DND-41 (cell line): Measurements from ENCODE around the gene TULP4.

ENCODE experiments used
- CTCF ChIP-seq: IDR thresholded peaks from 2 replicates; pipeline ENCODE4 v1.5.1; 2012; ENCODE audit warnings: borderline replicate concordance, low read length, moderate library complexity, mild to moderate bottlenecking; ENCODE audit not compliant: poor library complexity, severe bottlenecking; ENCODE audit errors: extremely low read depth
- EZH2 ChIP-seq: IDR thresholded peaks from 3 replicates; pipeline ENCODE4 v1.6.1; 2012; ENCODE audit warnings: borderline replicate concordance, low read depth, mild to moderate bottlenecking, moderate library complexity, low read length, inconsistent platforms; ENCODE audit not compliant: severe bottlenecking

- no peak for TF ChIP-seq CTCF
- TF ChIP-seq EZH2: no peak
Measured at GRCh38 chr6:158334534-158334933, 22.3 kb downstream of the TULP4 start.
